Stimulated activated CD4-positive, alpha-beta T cell treated with anti-CD3 and anti-CD28 coated beads, Interleukin-4, amount 100 ng/mL, for 1 hour (primary cell): ENCODE data around the gene TBCEL.
"Not testable (repeated sequence)": the region's sequence is repeated elsewhere in the genome, so short reads cannot be mapped to it uniquely, and the experiment has no call there.

Source experiments
- DNase-seq: peaks from one replicate; pipeline ENCODE4 v3.0.0-alpha.2; 2020

TBCEL gene, protein sequence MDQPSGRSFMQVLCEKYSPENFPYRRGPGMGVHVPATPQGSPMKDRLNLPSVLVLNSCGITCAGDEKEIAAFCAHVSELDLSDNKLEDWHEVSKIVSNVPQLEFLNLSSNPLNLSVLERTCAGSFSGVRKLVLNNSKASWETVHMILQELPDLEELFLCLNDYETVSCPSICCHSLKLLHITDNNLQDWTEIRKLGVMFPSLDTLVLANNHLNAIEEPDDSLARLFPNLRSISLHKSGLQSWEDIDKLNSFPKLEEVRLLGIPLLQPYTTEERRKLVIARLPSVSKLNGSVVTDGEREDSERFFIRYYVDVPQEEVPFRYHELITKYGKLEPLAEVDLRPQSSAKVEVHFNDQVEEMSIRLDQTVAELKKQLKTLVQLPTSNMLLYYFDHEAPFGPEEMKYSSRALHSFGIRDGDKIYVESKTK

DNA sequence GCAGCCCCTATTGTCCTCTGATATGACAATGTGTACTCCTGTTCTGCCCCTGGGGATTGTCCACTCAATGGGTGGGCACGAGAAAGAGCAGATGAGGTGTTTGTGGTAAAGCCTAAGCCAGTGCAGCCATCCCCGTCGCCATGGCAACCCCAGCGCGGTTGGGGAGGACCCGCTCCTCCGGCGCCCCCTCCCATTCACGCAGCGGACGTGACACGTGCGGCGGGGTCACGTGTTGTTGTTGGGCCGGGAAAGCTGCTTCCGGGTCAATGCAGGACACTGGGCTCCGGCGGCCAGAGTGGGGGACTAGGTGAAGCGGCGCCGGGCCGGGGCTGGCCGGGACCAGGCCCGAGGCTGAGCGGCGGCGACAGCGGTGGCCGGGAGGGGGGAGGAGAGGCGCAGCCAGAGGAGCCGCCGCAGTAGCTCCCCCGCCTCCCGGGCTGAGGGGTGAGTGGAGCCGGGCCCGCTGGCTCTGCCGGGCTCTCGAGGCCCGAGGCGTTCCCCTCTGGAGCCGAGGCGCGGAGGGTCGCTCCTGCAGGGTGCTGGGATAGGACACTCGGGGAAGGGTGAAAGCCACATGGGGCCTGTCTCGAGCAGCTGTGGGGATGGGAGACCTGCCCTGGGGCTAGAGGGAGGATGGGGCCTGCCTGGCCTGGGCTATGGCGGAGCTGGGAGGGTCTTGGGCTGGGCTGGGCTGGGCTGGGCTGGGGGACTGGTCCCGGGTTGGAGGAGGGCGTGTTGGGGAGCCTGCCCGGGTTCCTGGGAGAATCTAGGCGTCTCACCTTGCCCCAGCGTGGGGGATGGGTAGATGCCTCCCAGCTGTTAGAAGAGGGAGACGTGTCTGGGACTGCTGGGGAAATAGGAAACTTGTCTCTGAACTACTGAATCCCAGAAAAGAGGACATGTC, at the start of gene TBCEL:
TSS of gene TBCEL (plus strand) at position 255 of the 904 bp plus-strand sequence. CDS start 21,589 bp downstream, outside the sequence.
- peak; percentile 87 for DNase-seq

DNA sequence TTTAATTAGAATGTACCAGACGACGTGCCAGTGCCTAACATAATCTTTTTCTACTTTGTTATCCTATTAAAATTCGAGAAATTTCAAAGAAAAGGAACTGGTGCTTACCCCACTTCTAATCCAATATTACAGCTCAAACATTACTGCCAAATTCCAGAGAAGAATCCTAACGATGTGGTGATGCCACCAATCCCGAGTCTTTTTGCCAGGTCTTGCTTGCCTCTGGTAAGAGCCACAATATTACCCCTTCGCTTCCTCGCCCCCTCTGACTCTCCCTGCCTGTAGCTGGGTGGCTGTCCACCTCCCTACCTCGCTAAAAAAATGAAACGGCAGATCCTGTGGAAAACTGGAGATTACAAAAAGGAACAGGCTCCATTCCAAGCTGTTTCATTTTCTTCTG, 49.4 kb upstream of the TBCEL start:
- no peak for DNase-seq

DNA sequence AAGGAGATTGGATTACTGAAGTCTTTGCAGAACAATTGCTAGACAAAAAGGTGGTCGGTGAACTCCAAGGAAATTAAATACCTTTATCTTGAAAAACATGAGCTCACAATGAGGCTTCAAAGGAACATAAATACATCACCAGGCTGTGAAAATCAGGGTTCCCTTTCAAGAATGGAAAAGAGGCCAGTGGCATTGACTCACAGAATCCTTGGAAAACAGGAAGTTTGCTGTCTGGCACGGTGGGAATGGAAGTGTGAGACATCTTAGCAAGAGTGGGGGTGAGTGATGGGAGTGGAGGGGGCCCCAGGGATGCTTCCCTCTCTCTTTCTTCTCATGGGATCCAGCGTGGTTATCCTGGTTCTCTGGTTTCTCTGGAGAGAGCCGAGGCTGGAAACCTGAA, 48.9 kb upstream of the TBCEL start:
- DNase-seq, result no peak

DNA sequence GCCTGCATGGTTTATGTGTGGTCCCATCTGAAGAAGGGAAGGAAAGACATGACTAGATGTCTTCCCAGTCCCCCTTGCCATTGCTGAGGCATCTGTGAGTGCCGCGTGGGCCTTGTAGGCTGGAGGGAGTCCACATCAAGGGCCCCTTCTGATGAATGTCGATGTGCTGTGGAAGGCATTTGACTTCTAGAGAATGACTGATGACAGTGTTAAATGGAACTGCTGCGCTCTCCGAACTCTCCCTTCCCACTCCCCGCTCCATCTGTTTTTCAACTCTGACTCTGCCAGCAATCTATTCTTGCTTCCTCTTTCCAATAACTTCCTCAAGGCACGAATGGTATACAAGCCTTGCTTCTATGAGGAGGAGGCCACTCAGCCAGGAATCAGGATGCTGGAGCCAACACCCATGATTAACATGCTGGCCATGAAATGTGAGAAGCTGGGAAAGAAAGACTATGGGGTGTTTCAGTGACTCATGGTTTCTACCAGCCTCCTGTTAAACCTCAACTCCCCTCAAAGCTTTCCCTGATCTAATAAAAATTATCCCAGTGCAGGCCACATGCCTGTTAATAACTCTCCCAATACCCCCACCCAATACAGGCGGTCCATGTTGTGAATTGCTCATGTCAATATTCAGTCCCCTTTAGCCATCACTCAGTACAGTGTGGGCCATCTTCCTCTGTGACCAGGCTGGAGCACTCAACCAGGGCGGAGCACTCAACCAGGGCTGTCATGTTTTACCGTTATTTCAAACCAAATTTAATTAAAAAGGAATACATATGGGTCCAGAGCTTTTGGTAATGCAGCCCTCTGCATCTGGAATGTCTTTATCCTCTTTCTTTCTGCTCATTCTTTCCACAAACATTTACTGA, 46.4 kb upstream of the TBCEL start:
- no peak for DNase-seq

DNA sequence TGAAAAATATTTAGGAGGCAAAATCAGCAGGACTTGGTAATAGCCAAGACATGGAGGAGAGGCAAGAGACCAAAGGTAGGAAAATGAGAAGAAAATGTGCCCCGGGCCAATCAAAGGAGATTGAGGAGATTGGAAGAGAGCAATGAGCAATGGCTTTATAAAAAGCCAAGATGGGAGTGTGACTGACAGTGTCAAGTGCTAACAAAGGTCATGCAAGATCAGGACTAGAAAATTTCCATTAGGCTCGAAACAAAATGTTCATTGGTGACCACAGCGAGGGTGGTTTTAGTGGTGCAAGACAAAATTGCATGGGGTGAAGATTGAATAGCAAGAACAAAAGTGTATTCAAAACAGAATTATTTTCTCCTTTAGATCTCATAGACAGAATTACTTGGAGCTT, 45.2 kb upstream of the TBCEL start:
- DNase-seq, result no peak

DNA sequence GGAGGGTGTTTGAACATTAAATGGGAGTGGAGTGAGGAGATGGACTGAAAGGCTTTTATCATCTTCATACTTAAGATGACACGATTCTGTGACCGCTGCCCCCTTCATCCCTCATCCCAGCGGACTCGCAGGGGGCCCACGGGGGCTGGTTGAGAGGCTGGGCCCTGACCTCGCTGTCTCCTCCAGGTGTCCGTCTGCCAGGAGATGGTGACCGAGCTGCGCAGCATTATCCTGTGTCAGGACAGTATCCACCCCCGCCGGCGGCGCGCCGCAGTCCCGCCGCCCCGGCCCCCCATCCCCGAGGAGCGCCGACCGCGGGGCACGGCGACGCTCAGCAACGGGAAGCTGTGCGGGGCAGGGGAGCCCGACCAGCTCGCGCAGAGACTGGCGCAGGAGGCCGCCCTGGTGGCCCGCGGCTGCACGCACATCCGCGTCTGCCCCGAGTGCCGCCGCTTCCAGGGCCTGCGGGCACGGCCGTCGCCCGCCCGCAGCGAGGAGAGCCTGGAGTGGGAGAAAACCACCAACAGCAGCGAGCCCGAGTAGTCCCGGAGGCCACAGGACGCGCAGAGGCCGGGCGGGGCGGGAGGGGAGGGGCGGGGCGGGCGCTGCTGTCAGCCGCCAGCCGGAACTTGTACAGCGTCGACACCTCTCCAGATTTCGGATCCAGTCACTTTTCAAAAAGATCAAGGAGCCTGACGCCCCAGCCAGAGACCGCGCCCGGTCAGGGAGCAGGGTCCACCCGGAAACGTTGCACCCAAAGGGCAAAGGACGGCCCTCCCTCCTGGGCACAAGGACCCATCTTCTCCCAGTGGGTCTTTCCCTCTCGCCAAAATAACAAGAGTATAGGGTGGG, 38.0 kb upstream of the TBCEL start:
- DNase-seq, result peak; percentile 31

DNA sequence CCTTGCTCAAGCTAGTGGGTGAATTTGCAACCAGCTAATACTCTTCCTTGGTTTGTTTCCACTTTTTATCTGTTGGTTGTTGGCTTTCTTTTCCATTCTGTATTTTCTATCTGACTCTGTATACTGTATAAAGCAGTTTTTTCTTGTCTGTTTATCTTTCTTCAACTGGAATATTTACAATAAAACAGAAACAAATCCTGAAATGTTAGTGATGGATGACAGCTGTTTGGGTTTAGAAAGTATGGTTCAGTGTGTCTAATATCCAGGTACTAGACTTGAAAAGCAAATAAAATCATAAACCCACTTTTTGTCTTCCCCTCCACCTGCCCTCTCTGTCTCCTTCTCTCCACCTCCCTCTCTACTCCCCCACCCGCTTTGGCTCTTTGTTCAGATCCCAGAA, 35.3 kb upstream of the TBCEL start:
- no peak for DNase-seq

DNA sequence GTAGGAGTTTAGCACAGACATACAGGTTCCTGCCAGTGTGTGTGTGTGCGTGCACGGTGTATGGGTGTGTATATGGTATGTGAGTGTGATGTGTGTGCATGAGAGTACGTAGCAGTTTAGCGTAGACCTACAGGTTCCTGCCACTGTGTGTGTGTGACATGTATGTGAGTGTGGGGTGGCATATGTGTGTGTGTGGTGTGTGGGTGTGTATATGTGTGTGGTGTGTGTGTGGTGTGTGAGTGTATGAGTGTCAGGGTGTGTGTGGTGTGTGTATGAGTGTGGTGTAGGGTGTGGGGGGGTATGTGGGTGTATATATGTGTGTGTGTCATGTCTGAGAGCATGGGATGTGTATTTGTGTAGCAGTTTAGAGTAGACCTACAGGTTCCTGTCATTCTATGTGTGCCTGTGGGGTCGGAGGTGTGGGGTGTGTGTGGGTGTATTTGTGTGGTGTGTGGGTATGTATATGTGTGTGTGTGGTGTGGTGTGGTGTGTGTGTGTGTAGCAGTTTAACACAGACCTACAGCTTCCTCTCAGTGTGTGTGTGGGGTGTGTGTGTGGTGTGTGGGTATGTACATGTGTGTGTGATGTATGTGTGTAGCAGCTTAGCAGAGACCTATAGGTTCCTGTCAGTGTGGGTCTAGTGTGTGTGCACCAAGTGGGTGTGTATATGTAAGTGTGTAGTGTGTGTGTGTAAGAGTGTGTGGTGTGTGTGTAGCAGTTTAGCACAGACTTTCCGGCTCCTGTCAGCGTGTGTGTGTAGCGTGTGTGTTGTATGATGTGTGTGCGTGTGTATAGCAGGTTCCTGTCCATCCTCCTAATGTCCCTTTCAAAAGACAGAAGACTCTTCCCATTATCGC, 31.8 kb upstream of the TBCEL start:
- DNase-seq, result no peak

DNA sequence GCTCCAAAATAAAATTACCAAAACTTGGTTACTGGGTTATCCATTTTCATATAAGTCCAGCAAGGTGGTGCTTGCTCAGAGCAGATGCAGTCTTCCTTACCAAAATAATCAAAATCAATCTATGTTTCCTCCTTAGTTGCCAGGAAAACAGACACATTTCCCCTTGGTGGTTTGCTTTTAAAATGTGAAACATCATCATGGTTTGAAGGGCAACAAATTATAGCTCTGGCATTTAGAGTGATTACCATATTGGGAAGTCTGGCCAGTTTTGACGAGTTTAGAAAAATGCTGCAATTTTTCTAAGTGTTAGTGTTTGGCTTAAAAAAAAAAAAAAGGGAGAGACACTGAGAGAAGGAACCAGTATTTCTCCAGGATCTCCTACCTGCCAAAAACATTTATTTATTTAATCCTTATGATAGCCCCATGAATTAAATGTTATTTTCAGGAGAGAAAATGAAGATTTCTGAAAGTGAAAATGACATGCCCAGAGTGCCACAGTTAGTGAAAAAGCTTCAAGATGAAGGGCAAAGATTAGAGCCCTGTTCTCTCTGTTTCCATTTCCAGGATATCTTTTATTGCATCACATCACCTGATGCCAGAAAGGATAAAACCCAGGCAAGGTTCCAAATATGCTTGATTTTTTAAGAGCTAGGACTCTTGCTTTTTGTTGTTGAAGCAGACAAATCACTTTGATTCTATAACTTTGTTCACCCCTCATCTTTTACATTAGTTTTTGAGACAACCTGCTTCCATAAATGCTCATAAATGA, 29.6 kb upstream of the TBCEL start:
- DNase-seq, result no peak

DNA sequence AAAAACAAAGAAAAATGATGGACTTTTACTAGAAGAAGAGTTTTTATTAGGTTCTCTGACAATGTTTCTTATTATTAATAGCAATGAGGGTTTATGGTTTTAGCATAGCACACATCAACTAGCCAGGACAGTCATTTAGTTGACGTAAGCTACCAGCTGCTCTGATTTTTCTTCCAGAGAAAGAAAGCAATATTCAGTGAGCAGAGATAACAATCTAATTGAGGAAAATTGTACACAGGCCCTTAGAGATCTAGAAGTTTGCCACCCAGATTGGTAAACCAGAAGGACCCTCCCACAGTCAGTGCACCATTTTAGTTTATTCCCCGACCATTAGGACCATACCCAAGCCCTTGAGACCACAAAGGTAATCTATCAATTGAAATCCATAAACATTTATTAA, 28.7 kb upstream of the TBCEL start:
- DNase-seq, result no peak

DNA sequence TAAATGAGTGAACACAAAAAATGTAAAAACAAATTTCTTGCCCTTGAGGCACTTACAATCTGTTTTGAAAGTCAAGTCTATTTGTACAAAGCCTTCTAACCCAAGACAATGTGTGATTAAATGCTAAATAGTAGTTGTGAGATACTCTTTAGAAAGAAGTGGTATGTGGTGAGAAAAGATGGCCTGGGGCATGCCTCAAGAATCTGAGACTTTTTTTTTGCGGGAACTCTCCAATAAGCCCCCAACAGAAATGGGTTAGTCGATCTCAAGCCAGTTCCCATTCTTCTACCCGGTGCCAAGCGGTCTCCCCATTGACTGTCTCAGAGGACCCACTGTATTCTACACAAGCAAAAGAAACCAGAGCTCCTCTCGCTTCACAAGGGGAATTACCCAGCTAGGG, 26.9 kb upstream of the TBCEL start:
- no peak for DNase-seq

DNA sequence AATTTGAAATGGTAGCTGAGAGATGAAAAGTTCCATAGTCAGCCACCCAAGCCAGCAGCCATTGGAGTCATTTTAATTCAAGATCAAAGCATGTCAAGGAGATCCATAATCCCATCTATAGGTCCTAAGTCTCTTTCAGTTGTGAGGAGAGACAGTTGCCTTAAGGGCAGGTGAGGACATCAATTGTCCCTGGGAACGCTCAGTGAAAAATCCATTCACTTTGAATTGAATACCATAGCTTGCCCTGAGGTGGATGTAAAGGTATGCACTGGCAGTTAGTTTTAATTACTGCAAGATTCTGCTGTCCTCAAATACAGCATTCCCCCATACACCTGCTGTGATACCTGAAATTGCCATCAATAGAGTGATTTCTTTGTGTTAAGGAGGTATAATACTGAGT, 25.3 kb upstream of the TBCEL start:
- DNase-seq, result no peak

DNA sequence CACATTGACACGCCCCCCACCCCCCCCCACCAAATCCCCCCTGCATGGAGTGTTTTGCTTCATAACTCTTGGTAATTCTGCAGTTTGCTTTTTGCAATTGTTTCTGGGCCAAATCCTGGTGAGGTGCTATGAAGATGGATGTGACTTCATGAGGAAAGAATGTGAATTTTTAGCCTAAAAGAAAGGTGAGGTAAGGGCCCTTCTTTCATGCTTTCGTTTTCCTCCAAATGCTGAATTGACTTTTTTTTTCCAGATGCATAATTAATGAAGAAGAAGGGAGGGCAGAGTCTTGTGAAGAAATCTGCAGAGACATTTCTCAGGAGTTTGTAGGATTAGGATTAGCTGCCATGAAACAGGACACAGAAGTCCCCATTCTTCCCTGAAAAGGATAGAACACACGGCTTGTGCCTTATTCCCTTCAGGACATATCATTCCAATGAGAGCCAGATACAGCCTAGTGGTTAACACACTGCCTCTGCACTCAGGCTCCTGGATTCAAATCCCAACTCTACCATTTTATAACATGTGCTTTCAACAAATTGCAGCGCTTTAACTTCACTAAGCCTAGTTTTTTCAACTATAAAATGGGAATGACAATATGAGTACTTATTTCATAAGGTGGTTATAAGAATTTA, 19.6 kb upstream of the TBCEL start:
- no peak for DNase-seq

DNA sequence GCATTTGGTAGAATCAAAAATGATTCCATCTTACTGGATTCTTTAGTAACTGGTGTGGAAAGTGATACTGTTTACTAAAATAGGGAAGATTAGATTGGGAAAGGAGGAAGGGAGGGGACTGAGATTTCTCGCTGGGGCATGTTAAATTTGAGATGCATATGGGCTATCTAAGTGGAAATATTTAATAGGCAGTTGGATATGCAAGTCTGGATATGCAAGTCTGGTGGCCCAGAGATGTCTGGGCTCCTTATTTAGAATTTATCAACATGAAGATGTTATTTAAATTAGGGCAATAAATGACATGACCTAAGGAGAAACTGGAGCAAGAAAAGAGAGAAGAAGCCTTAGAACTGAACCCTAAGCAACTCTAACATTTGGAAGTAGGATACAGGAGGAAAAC, 17.0 kb upstream of the TBCEL start:
- no peak for DNase-seq

DNA sequence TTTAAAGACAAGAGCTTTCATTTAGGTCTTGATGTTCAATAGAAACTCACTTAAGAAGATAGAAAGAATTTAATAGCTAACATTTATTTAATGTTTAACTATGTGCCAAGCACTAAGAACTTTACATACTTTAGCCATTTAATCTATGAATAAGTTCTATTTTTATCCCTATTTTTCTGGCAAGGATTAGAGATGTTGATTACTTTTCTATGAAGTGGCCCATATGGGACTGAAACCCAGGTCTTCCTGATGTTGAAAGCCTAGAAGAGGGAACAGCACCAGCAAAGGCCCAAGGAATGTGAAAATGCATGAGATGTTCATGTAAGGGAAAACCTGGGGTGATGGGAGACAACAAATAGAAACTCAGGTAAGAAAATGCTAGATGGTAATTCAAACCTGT, 15.4 kb upstream of the TBCEL start:
- DNase-seq, result no peak

DNA sequence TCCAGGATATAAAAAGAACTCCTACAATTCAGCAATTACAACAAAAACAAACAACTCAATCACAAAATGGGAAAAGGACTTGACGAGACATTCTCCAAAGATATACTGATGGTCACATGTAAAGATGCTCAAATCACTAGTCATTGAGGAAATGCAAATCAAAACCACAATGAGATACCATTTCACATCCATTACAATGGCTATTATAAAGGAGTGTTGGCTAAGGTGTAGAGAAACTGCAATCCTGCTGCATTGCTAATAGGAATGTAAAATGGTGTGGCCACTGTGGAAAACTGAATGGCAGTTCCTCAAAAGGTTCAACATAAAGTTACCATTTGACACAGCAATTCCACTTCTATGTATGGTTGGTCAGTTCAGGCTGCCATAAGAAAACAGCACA, 11.8 kb upstream of the TBCEL start:
- no peak for DNase-seq

DNA sequence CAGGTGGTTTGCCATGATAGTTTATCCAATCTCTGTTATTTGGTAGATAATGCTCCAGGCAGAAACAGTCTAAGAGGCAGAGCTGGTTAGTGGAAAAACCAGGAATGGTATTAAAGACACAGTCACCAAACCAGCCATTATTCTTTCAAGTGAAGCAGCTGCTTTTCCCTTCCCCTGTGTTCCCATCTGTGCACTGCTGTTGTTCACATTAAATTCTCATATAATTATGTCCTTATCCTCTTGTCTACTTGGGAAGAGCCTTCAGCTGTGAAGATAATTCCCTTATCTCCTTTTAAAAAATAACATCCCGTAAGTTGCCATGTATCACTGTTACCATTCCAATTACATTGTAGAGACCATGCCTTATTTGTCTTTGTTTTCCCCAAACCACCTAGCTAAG, 5.2 kb upstream of the TBCEL start:
- no peak for DNase-seq

DNA sequence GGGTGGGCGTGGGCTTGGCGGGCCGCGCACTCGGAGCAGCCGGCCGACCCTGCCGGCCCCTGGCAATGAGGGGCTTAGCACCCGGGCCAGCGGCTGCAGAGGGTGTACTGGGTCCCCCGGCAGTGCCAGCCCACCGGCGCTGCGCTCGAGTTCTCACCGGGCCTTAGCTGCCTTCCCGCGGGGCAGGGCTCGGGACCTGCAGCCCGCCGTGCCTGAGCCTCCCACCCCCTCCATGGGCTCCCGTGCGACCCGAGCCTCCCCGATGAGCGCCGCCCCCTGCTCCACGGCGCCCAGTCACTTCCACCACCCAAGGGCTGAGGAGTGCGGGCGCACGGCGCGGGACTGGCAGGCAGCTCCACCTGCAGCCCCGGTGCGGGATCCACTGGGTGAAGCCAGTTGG, 2.2 kb upstream of the TBCEL start:
- not testable (repeated sequence) for DNase-seq

DNA sequence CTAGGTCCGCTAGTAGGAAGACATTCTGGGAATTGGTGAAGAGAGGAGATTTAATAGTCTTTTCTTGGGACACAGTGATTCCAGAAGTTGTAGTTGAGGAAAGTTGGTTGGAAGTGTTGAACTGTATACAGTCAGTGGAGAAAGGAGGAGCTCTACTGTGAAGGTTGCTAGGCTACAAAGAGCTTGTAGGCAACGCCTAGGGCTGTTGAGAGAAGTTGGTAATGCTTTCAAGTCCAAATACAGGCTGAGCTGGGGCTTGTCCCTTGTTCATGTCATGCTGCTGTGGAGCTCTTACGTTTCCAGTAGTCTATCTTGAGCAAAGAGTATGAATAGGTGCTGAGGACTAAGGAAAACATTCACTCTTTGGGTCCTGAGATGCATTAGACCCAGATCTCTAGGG, 1.1 kb downstream of the TBCEL start:
- DNase-seq, result no peak

DNA sequence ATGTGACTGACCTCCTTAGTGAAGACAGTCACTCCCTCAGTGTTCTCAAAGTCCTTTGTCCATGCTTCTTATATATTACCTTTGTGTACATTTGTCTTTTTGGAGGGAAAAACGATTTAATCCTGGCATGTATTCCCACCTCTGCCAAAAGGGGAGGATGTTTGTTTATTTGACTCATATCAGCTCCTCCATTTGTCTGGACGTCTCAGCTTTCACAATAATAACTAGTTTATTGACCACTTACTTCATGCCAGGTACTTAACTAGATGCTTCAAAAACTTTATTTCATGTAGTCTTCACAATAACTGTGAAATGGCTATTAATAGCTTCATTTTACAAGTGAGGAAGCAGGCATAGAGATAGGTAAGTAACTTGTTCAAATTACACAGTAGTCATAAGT, 5.3 kb downstream of the TBCEL start:
- DNase-seq, result no peak
